ENCODE results near the gene CEL.

Gene CEL

DNA sequence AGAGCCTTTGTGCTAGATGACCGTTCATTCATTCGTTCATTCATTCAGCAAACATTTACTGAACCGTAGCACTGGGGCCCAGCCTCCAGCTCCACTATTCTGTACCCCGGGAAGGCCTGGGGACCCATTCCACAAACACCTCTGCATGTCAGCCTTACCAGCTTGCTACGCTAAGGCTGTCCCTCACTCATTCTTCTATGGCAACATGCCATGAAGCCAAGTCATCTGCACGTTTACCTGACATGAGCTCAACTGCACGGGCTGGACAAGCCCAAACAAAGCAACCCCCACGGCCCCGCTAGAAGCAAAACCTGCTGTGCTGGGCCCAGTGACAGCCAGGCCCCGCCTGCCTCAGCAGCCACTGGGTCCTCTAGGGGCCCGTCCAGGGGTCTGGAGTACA lies 6.0 kb downstream of the CEL start:
- no peak for TF ChIP-seq RAD21 (IDR thresholded peaks at IDR 0.05; ENCODE audit: low read depth)
- TF ChIP-seq TCF12 (IDR thresholded peaks at IDR 0.05; ENCODE audit: low read depth), result no peak
- TF ChIP-seq, protein P1, sequence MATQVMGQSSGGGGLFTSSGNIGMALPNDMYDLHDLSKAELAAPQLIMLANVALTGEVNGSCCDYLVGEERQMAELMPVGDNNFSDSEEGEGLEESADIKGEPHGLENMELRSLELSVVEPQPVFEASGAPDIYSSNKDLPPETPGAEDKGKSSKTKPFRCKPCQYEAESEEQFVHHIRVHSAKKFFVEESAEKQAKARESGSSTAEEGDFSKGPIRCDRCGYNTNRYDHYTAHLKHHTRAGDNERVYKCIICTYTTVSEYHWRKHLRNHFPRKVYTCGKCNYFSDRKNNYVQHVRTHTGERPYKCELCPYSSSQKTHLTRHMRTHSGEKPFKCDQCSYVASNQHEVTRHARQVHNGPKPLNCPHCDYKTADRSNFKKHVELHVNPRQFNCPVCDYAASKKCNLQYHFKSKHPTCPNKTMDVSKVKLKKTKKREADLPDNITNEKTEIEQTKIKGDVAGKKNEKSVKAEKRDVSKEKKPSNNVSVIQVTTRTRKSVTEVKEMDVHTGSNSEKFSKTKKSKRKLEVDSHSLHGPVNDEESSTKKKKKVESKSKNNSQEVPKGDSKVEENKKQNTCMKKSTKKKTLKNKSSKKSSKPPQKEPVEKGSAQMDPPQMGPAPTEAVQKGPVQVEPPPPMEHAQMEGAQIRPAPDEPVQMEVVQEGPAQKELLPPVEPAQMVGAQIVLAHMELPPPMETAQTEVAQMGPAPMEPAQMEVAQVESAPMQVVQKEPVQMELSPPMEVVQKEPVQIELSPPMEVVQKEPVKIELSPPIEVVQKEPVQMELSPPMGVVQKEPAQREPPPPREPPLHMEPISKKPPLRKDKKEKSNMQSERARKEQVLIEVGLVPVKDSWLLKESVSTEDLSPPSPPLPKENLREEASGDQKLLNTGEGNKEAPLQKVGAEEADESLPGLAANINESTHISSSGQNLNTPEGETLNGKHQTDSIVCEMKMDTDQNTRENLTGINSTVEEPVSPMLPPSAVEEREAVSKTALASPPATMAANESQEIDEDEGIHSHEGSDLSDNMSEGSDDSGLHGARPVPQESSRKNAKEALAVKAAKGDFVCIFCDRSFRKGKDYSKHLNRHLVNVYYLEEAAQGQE (IDR thresholded peaks at IDR 0.05; ENCODE audit: low read depth), result no peak
- no peak for TF ChIP-seq FOXM1 (IDR thresholded peaks at IDR 0.05; ENCODE audit: borderline replicate concordance, low read depth)
- TF ChIP-seq TAF1 (IDR thresholded peaks at IDR 0.05; ENCODE audit: low read depth), result no peak
- no peak for TF ChIP-seq TEAD4 (IDR thresholded peaks at IDR 0.05)
- no peak for TF ChIP-seq NFIC (IDR thresholded peaks at IDR 0.05)
- TF ChIP-seq, protein P2, sequence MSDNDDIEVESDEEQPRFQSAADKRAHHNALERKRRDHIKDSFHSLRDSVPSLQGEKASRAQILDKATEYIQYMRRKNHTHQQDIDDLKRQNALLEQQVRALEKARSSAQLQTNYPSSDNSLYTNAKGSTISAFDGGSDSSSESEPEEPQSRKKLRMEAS (IDR thresholded peaks at IDR 0.05), result no peak
- TF ChIP-seq EP300 (IDR thresholded peaks at IDR 0.05; ENCODE audit: borderline replicate concordance), result no peak
- TF ChIP-seq EGR1 (IDR thresholded peaks at IDR 0.05), result no peak
- no peak for TF ChIP-seq YY1 (IDR thresholded peaks at IDR 0.05; ENCODE audit: low read depth)
- TF ChIP-seq ZBTB7A (IDR thresholded peaks at IDR 0.05; ENCODE audit: low read depth), result no peak
- TF ChIP-seq CEBPB (IDR thresholded peaks at IDR 0.05), result no peak
- no peak for TF ChIP-seq CREB1 (IDR thresholded peaks at IDR 0.05; ENCODE audit: low read depth)

DNA sequence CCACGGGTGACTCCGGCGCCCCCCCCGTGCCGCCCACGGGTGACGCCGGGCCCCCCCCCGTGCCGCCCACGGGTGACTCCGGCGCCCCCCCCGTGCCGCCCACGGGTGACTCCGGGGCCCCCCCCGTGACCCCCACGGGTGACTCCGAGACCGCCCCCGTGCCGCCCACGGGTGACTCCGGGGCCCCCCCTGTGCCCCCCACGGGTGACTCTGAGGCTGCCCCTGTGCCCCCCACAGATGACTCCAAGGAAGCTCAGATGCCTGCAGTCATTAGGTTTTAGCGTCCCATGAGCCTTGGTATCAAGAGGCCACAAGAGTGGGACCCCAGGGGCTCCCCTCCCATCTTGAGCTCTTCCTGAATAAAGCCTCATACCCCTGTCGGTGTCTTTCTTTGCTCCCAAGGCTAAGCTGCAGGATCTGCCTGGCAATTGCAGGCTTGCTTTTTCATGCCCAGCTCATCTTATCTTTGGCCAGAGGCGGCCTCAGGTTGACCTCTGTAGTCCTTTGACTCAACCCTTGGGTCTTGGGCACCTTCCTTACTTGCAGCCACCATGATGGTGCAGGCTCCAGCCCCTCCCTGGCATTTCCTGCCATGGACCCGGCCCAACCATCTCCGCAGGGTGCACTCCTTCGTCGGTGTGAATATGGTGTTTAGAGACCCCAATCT lies 9.8 kb downstream of the CEL start:
- no peak for TF ChIP-seq CEBPB (IDR thresholded peaks at IDR 0.05)
- no peak for TF ChIP-seq CREB1 (IDR thresholded peaks at IDR 0.05; ENCODE audit: low read depth)
- TF ChIP-seq FOXM1 (IDR thresholded peaks at IDR 0.05; ENCODE audit: borderline replicate concordance, low read depth), result no peak

DNA sequence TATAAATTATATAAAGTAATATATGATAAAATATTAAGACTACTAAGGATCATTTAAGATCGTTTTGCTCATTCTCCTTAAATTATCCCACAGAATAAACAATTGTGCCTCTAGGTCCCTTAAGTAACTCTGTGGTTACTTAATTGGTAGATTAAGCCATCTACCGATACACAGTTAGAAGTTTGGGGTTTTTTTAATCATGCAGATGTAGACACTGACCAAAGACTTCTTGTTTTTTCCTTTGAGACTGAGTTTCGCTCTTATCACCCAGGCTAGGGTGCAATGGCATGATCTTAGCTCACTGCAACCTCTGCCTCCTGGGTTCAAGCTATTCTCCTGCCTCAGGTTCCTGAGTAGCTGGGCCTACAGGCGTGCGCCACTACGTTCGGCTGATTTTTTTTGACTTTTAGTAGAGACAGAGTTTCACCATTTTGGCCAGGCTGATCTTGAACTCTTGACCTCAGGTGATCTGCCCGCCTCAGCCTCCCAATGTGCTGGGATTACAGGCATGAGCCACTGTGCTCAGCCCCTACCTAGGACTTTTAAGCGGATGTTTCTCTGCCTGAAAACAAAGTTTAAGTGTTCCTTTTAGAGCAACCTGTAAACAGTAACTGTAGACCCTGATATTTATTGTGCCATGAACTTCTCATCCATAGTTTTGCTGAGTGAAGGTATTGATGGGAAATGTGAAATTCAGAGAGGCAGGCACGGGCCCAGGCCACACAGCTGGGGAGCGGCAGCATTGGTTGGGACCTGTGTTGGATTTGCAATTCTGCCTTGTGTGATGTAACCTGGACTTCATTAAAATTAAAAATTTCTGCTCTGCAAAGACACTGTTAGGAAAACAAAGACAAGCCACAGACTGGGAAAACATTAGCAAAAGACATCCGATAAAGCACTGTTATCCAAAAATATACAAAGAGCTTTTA lies 11.6 kb downstream of the CEL start:
- TF ChIP-seq ZBTB7A (IDR thresholded peaks at IDR 0.05; ENCODE audit: low read depth) (no peak), TAF1 (IDR thresholded peaks at IDR 0.05; ENCODE audit: low read depth) (no peak), RAD21 (IDR thresholded peaks at IDR 0.05; ENCODE audit: low read depth) (no peak), CREB1 (IDR thresholded peaks at IDR 0.05; ENCODE audit: low read depth) (no peak), TEAD4 (IDR thresholded peaks at IDR 0.05) (no peak), EP300 (IDR thresholded peaks at IDR 0.05; ENCODE audit: borderline replicate concordance) (no peak), NFIC (IDR thresholded peaks at IDR 0.05) (no peak), FOXM1 (IDR thresholded peaks at IDR 0.05; ENCODE audit: borderline replicate concordance, low read depth) (no peak), TCF12 (IDR thresholded peaks at IDR 0.05; ENCODE audit: low read depth) (no peak), EGR1 (IDR thresholded peaks at IDR 0.05) (no peak), CEBPB (IDR thresholded peaks at IDR 0.05) (no peak), YY1 (IDR thresholded peaks at IDR 0.05; ENCODE audit: low read depth) (no peak)
- TF ChIP-seq, protein P3, sequence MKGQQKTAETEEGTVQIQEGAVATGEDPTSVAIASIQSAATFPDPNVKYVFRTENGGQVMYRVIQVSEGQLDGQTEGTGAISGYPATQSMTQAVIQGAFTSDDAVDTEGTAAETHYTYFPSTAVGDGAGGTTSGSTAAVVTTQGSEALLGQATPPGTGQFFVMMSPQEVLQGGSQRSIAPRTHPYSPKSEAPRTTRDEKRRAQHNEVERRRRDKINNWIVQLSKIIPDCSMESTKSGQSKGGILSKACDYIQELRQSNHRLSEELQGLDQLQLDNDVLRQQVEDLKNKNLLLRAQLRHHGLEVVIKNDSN (IDR thresholded peaks at IDR 0.05), result no peak
- TF ChIP-seq, protein P2 (IDR thresholded peaks at IDR 0.05), result no peak
- TF ChIP-seq, protein P1 (IDR thresholded peaks at IDR 0.05; ENCODE audit: low read depth), result no peak

DNA sequence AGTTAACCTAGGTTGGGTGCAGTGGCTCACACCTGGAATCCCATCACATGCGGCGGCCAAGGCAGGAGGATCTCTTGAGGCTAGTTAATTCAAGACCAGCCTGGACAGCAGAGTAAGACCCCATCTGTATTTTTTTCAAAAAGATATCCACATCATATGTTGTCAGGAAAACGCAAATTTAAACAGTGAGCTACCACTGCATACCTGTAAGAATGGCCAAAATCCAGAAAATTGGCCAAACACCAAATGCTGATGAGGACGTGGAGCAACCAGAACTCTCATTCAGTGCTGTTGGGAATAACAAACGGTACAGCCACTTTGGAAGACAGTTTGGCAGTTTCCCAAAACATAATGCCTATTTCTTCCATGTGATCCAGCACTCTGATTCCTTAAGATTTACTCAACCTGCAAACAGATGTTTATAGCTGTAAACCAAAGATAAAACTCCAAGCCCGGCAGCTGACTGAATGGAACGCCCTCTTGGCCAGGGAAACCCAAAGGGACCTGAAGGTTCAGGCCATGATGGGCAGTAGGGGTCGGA lies 12.4 kb downstream of the CEL start:
- TF ChIP-seq, protein P2 (IDR thresholded peaks at IDR 0.05), result no peak
- TF ChIP-seq TCF12 (IDR thresholded peaks at IDR 0.05; ENCODE audit: low read depth), result no peak
- no peak for TF ChIP-seq NFIC (IDR thresholded peaks at IDR 0.05)
- TF ChIP-seq YY1 (IDR thresholded peaks at IDR 0.05; ENCODE audit: low read depth), result no peak
- TF ChIP-seq TAF1 (IDR thresholded peaks at IDR 0.05; ENCODE audit: low read depth), result no peak
- TF ChIP-seq, protein P1 (IDR thresholded peaks at IDR 0.05; ENCODE audit: low read depth), result no peak
- TF ChIP-seq FOXM1 (IDR thresholded peaks at IDR 0.05; ENCODE audit: borderline replicate concordance, low read depth), result no peak
- no peak for TF ChIP-seq EGR1 (IDR thresholded peaks at IDR 0.05)
- no peak for TF ChIP-seq RAD21 (IDR thresholded peaks at IDR 0.05; ENCODE audit: low read depth)
- no peak for TF ChIP-seq CEBPB (IDR thresholded peaks at IDR 0.05)
- no peak for TF ChIP-seq ZBTB7A (IDR thresholded peaks at IDR 0.05; ENCODE audit: low read depth)
- no peak for TF ChIP-seq EP300 (IDR thresholded peaks at IDR 0.05; ENCODE audit: borderline replicate concordance)
- no peak for TF ChIP-seq CREB1 (IDR thresholded peaks at IDR 0.05; ENCODE audit: low read depth)
- no peak for TF ChIP-seq TEAD4 (IDR thresholded peaks at IDR 0.05)
